Stimulated activated CD8-positive, alpha-beta memory T cell treated with anti-CD3 and anti-CD28 coated beads, Interleukin-7, amount 100 ng/mL, for 24 hours (primary cell): ENCODE results near the gene SFI1.
"Not testable (repeated sequence)": the region's sequence is repeated elsewhere in the genome, so short reads cannot be mapped to it uniquely, and the experiment has no call there.

ENCODE experiments used
- DNase-seq: peaks from one replicate; pipeline ENCODE4 v3.0.0-alpha.2; 2020; ENCODE audit warnings: low read depth

SFI1 gene

DNA sequence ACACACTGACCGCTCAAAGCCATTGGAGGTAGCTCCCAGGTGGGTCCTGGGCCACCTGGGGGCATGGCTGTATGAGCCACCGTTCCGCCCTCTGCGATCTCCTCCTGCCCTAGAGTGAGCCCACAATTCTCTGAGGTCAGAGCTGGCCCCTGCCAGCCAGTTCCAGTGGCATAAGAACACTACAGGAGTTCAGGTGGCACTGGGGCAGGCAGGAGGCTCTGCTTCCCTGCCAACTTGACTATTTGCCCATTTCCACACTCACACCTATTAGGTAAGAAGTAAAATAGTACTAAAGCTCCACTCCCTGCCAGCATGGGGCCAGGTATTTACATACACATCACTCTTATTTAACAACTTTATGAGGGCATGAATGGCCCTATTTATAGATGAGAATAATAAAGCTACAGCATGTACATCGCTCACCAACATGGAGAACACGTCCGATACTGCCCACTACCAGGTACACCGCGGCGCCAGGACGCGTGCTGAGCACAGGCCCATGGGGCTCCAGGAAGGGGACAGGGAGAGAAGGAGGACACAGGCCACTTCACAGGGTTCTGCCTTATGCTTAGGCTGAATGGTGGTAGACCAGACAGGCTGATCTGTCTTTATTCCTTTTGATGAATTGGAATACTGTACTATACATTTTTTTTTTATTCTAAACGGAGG, 139.4 kb downstream of the SFI1 start:
- DNase-seq, result no peak

DNA sequence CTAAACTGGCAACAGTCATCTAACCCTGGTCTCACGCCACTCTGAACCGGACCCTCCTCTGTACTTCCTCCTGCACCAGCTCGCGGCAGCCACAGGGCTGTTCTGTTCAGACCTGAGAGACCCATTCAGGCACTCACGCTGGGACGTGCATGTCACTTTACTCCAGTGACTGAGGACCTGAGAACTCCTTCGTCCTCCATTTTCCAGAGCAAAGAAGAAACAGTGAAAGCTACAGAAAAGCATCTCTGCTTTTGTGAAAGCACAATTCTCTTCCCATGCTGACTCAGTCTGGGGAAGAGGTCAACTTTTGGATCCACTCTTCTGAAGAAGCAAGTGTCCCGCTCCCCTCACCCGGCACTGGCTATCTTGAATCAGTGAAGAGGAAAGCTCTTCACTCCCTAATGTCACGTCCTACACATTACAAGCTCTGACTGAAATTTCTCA, 141.1 kb downstream of the SFI1 start:
- no peak for DNase-seq

DNA sequence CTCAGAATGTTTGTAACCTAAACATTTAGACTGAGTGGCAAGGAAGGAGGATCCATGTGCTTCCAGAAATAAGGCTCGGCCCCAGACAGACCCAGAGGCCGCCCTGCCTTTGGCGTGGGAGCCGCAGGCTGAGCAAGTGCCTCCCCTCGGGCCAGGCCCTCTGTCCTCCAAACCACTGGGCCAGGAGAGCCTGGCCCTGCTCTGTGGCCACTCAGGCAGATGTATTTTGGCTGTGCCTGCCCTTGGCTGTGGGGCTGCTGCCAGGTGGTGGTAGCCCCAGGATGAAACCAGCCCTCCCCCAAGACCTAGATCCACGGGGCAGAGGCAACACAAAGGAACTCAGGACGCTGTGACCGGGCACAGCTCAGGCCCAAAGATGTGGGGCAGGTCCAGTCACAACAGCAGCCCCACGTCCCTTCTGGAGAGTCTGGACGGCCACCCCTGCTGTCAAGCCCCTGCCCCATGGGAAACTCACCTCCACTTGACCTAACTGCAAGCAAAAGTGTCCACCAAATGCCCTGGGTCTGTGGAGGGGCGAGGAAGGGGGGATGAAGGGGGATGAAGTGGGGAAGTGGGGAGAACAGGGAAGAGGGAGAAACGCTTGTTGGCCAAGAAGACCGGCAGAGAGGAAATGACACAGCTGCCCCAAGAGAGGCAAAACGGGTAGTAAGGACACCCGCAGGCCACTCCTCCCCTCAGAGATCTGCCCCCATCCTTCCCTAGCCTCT, 141.7 kb downstream of the SFI1 start:
- DNase-seq, result no peak

DNA sequence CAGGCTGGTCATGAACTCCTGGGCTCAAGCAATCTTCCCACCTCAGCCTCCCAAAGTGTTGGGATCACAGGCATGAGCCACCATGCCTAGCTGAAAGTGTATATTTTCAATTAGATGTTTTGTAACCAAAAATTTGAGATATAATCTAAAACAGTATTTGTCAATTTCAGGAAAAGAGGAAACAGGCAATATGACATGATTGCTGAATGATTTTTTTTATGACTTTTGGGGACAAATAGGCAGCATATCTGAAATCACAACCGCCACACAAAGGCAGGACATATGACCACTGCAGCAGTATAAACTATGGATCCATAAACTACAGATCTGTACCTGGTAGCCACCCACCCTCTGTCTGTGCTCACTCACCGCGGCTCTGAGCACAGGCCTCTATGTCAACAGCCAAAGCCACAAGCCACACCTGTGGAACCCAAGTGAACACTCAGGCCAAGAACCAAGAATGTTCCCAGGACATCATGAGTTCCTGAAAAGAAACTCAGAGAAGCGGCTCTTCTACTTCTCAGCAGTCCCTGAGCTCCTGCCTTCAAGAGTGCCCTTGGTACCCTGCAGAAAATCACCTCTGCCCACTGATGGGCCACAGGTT, 143.2 kb downstream of the SFI1 start:
- DNase-seq, result no peak

DNA sequence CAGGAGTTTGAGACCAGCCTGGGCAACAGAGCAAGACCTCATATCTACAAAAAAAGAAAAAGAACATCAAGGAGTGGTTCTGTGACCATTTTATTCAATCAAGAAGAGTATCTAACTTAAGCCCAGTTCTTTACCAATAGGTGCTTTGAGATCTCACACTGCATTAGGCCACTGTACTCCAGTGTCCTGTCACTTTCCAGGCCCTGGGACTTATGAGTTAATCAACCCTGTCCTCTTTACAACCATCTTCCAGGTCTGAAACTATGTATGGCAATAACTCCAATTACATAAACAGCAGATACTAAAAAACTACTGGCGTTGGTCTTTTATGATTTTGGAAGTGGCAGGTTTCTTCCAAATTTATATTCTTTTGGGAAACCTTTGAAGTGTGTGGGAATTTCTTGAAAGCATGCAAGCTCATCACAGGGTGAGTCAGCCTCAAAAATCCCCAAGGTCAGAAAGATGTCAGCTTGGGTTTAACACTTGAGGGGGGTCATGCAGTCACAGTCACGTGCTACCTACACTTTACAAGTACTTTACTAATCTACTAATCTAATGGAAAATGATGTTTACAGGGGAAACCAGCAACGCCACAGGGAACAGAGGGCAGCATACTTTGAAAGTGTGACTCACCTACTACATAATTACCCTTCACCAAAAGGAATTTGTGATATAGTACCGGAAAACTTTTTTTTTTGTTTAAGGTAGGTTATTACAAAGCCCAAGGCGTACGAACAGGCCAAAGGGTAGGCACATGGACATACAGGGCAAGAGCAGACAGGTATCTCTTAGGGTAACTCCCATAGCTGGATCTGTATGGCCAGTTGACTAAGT, 150.1 kb downstream of the SFI1 start:
- no peak for DNase-seq

DNA sequence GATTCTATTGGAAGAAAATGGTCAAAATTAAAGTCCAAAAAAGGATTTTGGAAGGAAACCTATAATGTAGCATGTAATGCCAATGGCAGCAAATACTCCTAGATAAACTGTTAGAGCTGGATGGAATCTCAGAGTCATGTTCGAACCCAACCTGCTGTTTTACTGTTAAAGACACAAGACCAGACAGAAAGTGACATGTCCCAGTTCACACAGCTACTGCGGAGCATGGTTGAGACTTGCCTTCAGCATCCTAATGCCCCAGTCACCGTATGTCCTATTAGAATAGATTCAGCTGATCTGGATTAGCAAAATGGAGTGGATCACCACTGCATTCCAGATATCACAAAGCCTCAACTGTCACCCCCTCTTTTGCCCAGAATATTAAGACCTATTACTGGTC, 150.7 kb downstream of the SFI1 start:
- DNase-seq, result no peak

DNA sequence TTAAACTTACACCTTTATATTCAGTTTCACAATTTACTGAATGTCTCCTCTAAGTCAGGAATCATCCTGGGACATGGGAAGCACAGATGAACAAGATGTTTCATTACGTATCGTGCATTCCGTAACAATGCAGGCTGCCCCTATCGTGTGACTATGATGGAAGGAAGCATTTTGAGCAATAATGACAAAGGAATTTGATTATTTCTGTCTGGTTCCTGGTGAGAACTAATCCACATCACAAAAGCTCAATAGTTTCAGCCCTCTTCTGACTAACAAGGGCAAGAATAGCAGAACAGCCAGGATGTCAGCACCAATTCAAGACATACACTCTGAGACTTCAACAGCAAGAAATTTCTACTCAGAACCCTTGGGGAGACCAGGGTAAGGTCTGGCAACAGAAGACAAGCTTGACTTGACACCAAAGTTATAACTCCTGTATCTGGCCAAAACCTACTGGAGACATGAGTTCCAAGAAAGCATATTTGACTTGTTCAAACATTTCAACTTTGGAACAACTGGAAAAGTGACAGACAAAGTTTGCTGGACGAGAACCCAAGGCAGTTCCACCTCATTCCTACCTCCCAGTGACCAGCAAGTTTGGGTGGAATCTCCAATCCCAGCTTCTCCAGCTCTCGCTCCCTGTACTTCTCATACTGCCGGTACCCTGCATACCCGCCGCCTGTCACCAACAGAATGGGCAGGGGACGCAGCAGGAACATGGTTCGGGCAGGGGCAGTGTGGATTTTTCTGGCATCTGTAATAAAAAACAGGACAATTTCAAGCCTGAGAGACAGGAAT, 151.4 kb downstream of the SFI1 start:
- DNase-seq, result no peak

DNA sequence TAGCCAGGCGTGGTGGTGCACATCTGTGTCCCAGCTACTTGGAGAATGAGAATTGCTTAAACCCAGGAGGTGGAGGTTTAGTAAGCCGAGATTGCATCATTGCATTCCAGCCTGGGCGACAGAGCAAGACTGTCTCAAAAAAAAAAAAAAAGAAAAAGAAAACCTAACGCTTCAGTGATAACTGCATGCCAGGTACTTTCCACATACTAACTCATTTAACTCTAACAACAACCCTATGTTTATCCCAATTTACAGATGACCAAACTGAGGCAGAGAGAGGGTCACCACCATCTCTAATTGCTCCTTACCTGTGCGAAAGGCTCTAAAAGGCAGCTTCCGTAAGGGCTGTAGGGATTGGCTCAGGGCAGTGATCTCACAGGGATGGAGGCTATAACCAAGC, 154.1 kb downstream of the SFI1 start:
- DNase-seq, result no peak

DNA sequence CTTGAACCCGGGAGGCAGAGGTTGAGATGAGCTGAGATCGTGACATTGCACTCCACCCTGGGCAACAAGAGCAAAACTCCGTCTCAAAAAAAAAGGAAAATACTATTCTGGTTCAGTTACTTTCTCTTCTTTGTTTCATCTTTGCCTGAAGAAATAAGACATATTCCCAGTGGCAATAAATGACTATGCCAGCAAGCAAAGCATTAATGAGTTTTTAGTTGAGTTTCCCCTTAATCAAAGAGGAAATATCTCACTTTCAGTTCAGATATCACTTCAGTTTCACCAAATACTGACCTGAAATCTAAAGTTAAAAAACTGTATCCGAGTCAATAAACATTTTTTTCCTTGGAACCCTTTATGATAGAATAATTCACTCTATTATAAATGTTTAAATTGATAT, 155.3 kb downstream of the SFI1 start:
- no peak for DNase-seq

DNA sequence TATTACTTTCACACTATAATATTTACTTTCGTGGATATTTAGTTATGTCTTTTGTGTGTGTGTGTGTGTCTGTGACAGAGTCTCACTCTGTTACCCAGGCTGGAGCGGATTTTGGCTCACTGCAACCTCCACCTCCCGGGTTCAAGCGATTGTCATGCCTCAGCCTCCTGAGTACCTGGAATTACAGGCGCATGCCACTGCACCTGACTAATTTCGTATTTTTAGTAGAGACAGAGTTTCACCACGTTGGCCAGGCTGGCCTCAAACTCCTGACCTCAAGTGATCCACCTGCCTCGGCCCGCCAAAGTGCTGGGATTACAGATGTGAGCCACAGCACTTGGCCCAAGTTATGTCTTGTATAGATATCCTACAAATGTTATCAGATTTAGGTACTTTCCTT, 155.8 kb downstream of the SFI1 start:
- DNase-seq, result no peak

DNA sequence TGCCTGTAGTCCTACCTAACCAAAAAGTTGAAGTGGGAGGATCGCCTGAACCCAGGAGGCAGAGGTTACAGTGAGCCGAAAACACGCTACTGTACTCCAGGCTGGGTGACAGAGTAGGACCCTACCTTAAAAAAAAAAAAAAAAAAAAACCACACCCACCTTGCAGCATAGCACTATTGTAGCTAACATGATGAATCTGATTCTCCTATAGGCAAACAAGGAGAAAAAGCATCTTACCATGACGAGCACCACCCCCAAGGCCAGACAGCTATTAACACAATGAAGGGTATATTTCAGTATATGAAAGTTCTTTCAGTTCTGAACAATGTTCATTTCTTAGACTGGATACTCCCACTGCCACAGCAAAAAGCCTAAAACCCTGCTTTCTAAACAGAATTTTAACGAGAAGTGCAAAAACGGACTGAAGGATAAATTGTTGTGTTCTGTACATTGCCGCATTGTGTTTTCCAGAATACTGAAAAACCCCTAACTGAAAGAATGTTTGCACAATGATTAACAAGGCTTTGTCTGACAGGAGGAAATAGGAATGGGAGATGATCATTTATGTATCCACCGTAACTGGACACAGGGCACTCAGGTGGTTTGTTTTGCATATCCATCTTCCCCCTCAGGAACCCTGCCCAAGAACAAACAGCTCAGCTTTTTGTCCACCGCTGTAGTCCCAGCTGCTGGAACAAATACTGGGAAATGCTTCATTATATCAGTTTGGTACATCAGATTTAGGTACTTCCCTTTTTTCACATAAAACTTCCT, 156.8 kb downstream of the SFI1 start:
- no peak for DNase-seq

DNA sequence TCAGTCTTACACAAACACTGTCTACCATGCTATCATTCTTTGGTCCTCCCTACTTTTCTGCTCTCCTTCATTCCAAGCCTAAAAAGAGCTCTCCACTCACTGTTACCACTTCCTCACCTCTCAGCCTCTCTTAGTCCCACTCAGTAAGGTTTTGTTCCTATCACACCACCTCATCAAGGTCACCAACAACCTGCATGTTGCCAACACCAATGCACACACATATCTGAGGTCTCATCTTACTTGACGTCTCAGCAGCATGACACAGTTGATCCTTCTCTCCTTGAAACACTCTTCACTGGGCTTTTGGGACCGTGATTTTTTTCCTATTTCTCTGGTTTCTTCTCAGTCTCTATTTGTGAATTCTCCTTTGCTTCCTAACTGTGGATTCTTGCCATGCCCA, 157.6 kb downstream of the SFI1 start:
- DNase-seq, result no peak

DNA sequence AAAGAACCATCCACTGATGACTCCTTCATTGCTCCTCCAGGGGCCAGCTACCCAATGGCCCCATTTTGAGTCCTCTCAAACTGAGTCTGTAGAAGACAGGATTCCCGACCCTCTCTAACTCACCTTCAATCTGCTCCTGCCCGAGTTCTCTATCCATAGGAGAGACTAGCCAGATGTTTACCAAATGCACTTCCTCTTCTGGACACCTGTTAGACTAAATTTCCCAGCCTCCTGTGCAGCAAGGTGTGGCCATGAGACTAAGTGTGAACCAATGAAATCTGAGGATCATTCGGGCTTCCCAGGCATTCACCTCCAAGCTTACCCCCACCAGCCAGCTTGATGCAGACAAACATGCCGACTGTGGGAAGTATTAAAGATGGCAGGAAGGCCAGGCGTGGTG, 158.1 kb downstream of the SFI1 start:
- no peak for DNase-seq

DNA sequence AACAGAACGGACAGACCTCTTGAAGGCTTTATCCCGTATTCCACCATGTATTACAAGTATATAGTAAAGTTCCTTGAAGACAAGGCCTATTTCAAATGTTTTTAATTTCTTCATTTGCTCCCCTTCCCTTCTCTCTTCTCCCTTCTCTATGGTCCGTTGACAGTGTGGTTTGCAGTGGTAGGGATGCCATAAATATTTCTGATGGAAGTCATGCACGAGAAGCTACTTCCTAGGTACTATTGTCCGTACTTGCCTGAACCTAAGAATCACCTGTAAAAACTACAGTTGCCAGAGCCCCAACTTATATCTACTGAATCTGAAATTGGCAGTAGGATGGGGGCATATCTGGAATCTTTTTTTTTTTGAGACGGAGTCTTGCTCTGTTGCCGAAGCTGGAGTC, 162.9 kb downstream of the SFI1 start:
- no peak for DNase-seq

DNA sequence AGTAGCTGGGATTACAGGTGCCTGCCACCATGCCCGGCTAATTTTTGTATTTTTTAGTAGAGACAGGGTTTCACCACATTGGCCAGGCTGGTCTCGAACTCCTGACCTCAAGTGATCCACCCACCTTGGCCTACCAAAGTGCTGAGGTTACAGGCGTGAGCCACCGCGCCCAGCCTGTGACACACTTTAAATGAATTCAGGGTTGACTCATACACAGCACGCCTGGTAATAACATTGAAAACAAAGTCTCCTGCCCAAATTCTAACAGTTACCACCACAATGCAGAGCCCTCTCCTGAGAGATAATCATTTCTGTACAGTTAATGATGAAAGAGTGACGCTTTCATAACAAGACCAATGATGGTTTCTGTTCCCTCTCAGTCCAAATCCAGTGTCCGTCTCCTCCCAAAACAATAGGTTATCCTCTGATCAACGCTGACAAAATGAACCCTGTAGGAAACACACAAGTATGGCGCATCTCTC, 164.6 kb downstream of the SFI1 start:
- DNase-seq, result not testable (repeated sequence)

DNA sequence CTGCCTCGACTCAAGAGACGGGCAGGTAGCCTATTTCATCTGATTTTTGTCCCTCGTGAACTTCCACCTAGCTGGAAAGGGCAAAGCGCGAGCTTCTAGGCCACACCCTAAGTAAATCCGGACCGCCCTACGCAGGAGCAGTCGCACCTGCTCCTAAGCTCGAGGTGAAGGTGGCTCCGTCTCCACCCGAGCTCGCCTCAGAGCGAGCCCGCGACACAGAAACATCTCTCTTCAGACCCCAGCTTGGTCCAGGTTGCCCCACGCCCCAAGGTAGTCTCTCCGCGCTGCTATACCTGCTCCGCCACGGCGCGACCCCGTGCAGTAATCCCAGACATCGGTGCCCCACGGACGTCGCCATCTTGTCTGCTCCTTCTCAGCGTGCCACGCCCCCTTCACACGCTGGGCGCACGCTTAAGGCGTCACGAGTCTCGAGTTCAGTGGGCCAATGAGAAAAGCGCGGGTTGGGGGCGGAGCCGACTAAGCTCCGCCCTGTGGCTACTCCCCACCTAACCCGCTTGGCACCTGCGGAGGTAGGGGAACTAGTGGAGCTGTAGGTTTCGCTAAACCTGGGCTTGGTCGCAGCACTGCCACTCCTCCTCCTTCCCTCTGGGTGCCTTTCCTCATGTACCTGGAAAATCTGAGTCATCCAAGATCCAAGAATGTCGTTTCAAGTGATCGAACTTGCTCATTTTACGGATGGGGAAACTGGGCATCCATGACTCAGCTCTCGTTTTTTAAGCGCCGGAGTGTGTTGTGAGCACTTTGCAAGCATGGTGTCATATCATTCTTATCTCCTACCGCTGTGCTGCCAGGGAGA, 165.7 kb downstream of the SFI1 start, which contains the start of gene PISD:
Gene PISD, minus strand, starts transcription at position 365 of the 817 bp plus-strand sequence. Its CDS starts 7 bp downstream, at position 358.
- DNase-seq, result peak; percentile 91

DNA sequence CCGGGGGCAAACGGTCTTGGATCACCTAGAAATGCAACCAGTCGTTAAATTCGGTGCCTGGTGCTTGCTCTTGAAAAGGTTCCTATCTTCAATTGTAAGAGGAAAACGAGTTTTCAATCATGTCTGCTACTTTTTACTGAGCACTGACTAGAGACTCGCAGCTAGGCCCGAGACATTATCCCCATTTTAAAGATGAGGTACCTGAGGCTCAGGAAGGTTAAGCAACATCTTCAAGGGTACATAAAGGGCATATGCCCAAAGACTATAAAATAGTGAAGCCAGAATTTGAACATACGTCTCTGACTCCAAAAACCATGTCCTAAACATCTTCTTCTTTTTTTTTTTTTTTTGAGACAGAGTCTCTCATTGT, 166.3 kb downstream of the SFI1 start:
- DNase-seq, result no peak
